GM21619 (cell line): Measurements from ENCODE around the gene STPG2.

Experiments used
- ATAC-seq: cut with Tn5 transposase; IDR thresholded peaks from one replicate; pipeline ENCODE4 v1.9.1; 2021; ENCODE audit not compliant: unreplicated experiment

STPG2 gene

GRCh38 chr4:98143001-98143899, at the start of gene STPG2:
Gene STPG2 (minus strand): TSS chr4:98143476.
- peak; percentile 96 for ATAC-seq

- no peak for ATAC-seq
Observed at GRCh38 chr4:98185279-98185678, 42.0 kb upstream of the STPG2 start.

- ATAC-seq = no peak
Observed at GRCh38 chr4:98181809-98182208, 38.5 kb upstream of the STPG2 start.

GRCh38 chr4:98179951-98180350, 36.7 kb upstream of the STPG2 start:
- ATAC-seq = no peak

- ATAC-seq = no peak
Observed at GRCh38 chr4:98176531-98176930, 33.3 kb upstream of the STPG2 start.

- no peak for ATAC-seq
Observed at GRCh38 chr4:98170035-98170434, 26.8 kb upstream of the STPG2 start.

- ATAC-seq = no peak
Observed at GRCh38 chr4:98166731-98167041, 23.4 kb upstream of the STPG2 start.

GRCh38 chr4:98166025-98166730, 22.9 kb upstream of the STPG2 start:
- no peak for ATAC-seq

- no peak for ATAC-seq
Observed at GRCh38 chr4:98162696-98163095, 19.4 kb upstream of the STPG2 start.

GRCh38 chr4:98151145-98151924, 8.1 kb upstream of the STPG2 start:
- no peak for ATAC-seq

GRCh38 chr4:98150092-98150761, 7.0 kb upstream of the STPG2 start:
- no peak for ATAC-seq

- no peak for ATAC-seq
Observed at GRCh38 chr4:98148856-98149255, 5.6 kb upstream of the STPG2 start.

GRCh38 chr4:98126141-98126540, 17.1 kb downstream of the STPG2 start:
- no peak for ATAC-seq

- ATAC-seq = no peak
Observed at GRCh38 chr4:98125585-98125984, 17.7 kb downstream of the STPG2 start.

- no peak for ATAC-seq
Observed at GRCh38 chr4:98117363-98117762, 25.9 kb downstream of the STPG2 start.

GRCh38 chr4:98113012-98113411, 30.3 kb downstream of the STPG2 start:
- no peak for ATAC-seq

- no peak for ATAC-seq
Observed at GRCh38 chr4:98110929-98111328, 32.3 kb downstream of the STPG2 start.

- ATAC-seq = no peak
Observed at GRCh38 chr4:98110214-98110613, 33.1 kb downstream of the STPG2 start.

- ATAC-seq = no peak
Observed at GRCh38 chr4:98102660-98103059, 40.6 kb downstream of the STPG2 start.

GRCh38 chr4:98101988-98102387, 41.3 kb downstream of the STPG2 start:
- no peak for ATAC-seq

- ATAC-seq = no peak
Observed at GRCh38 chr4:98098764-98099163, 44.5 kb downstream of the STPG2 start.
